H1 (cell line): ENCODE results near the gene ARID5A. TPM values are rescaled to one million over a fixed set of nuclear protein-coding genes. Genes with fewer than 3 reads are reported as not detected.

Source experiments
- CTCF ChIA-PET: fragments of 300-600 bp; sonication (Branson Sonifier 250); formaldehyde crosslinking; loops from one replicate; lab custom pipeline; 2021; ENCODE audit not compliant: partially characterized antibody; lab: Charles Lee
- POLR2A ChIA-PET: fragments of 300-600 bp; sonication (Branson Sonifier 250); formaldehyde crosslinking; loops from one replicate; lab custom pipeline; 2021; ENCODE audit warnings: inconsistent platforms; ENCODE audit not compliant: partially characterized antibody; lab: Charles Lee
- DNase-seq, 2 experiments: peaks; one replicate each; pipeline versions ENCODE4 v3.0.0 to v3.0.0-alpha.2; 2010 to 2022; ENCODE audit warnings: low spot score in 2 of 2, low read depth in 1 of 2, mixed read lengths in 1 of 2
- FAIRE-seq: peaks from 2 replicates; lab custom pipeline; 2011; peaks lifted over from hg19 to GRCh38; lab: Jason Lieb, UNC
- H2AFZ ChIP-seq: 2 replicates; pipeline ENCODE4 v1.8.1; 2012; ENCODE audit warnings: low read length, inconsistent platforms
- H2AK5ac ChIP-seq: 2 replicates; pipeline ENCODE4 v1.6.1; 2013; ENCODE audit warnings: low read depth, low read length
- H2BK120ac ChIP-seq: replicated peaks from 2 replicates; pipeline ENCODE3; 2013; ENCODE audit warnings: low read depth, low read length, inconsistent platforms
- H2BK12ac ChIP-seq: 2 replicates; pipeline ENCODE4 v1.6.1; 2013; ENCODE audit warnings: low read depth, low read length
- H2BK15ac ChIP-seq: 2 replicates; pipeline ENCODE4 v1.6.1; 2013; ENCODE audit warnings: low read length
- H2BK20ac ChIP-seq: 2 replicates; pipeline ENCODE4 v1.6.1; 2013; ENCODE audit warnings: low read length
- H2BK5ac ChIP-seq: 2 replicates; pipeline ENCODE4 v1.6.1; 2013; ENCODE audit warnings: low read depth, low read length
- H3K14ac ChIP-seq: 2 replicates; pipeline ENCODE4 v1.6.1; 2013; ENCODE audit warnings: inconsistent platforms; ENCODE audit not compliant: insufficient read length
- H3K18ac ChIP-seq: 2 replicates; pipeline ENCODE4 v1.6.1; 2013; ENCODE audit warnings: low read length; ENCODE audit errors: extremely low read depth
- H3K23ac ChIP-seq: 2 replicates; pipeline ENCODE4 v1.6.1; 2013; ENCODE audit warnings: inconsistent platforms; ENCODE audit not compliant: insufficient read length
- H3K23me2 ChIP-seq: 2 replicates; pipeline ENCODE4 v1.6.1; 2013; ENCODE audit warnings: low read depth, low read length
- H3K27ac ChIP-seq: 2 replicates; pipeline ENCODE4 v1.6.1; 2011; ENCODE audit warnings: low read depth, low read length, inconsistent platforms
- H3K27me3 ChIP-seq, 4 experiments: replicated peaks in 1 of 4; 1 replicate in 1 of 4; 2 replicates in 3 of 4; pipeline versions ENCODE4 v1.6.1 to v1.8.1; 2011 to 2013; ENCODE audit warnings: low read length in 3 of 4, mild to moderate bottlenecking in 3 of 4, inconsistent platforms in 2 of 4, mixed read lengths in 2 of 4, moderate library complexity in 1 of 4; ENCODE audit not compliant: control insufficient read depth in 3 of 4, insufficient read depth in 3 of 4; ENCODE audit errors: extremely low read depth in 1 of 4
- H3K36me3 ChIP-seq, 4 experiments: 2 replicates each; pipeline versions ENCODE4 v1.6.1 to v1.8.1; 2011 to 2013; ENCODE audit warnings: mild to moderate bottlenecking in 4 of 4, low read length in 3 of 4, moderate library complexity in 2 of 4, control low read depth in 1 of 4, inconsistent platforms in 1 of 4; ENCODE audit not compliant: insufficient read depth in 4 of 4, control insufficient read depth in 2 of 4
- H3K4ac ChIP-seq: replicated peaks from 2 replicates; pipeline ENCODE3; 2013; ENCODE audit warnings: low read length, low read depth, mixed read lengths, inconsistent platforms; ENCODE audit not compliant: insufficient read length
- H3K4me1 ChIP-seq, 4 experiments: replicated peaks in 1 of 4; 1 replicate in 1 of 4; 2 replicates in 3 of 4; pipeline versions ENCODE4 v1.6.1 to v1.8.1; 2011 to 2013; ENCODE audit warnings: low read length in 3 of 4, inconsistent platforms in 2 of 4, mixed read lengths in 1 of 4; ENCODE audit not compliant: insufficient read depth in 4 of 4, control insufficient read depth in 3 of 4
- H3K4me2 ChIP-seq, 2 experiments: 2 replicates each; pipeline versions ENCODE4 v1.6.1 to v1.8.1; 2011 to 2013; ENCODE audit warnings: low read depth in 2 of 2, low read length in 2 of 2, control low read depth in 1 of 2, inconsistent platforms in 1 of 2, mild to moderate bottlenecking in 1 of 2; ENCODE audit not compliant: insufficient read depth in 1 of 2
- H3K4me3 ChIP-seq, 4 experiments: fragments of 200-600, 300-600 bp in 1 of 4; sonication (generic), shearing (Covaris generic), sonication (Bioruptor Twin) in 1 of 4; 2 replicates each; pipeline versions ENCODE4 v1.5.1 to v1.8.1; 2011 to 2016; ENCODE audit warnings: low read length in 4 of 4, low read depth in 3 of 4, control low read depth in 2 of 4, inconsistent platforms in 2 of 4, mild to moderate bottlenecking in 2 of 4, mixed read lengths in 1 of 4, moderate library complexity in 1 of 4; ENCODE audit not compliant: insufficient read depth in 2 of 4; ENCODE audit errors: extremely low read depth in 1 of 4
- H3K56ac ChIP-seq: replicated peaks from 2 replicates; pipeline ENCODE3; 2013; ENCODE audit warnings: low read depth, mild to moderate bottlenecking, mixed read lengths, low read length, inconsistent platforms; ENCODE audit not compliant: insufficient read length
- H3K79me1 ChIP-seq: 2 replicates; pipeline ENCODE4 v1.6.1; 2013; ENCODE audit warnings: low read depth, low read length, control low read depth
- H3K79me2 ChIP-seq, 2 experiments: 2 replicates each; pipeline versions ENCODE4 v1.6.1 to v1.8.1; 2012 to 2013; ENCODE audit warnings: low read length in 2 of 2, mild to moderate bottlenecking in 2 of 2, inconsistent platforms in 1 of 2; ENCODE audit not compliant: insufficient read depth in 2 of 2, control insufficient read depth in 1 of 2
- H3K9ac ChIP-seq, 4 experiments: replicated peaks in 1 of 4; 1 replicate in 1 of 4; 2 replicates in 3 of 4; pipeline versions ENCODE4 v1.6.1 to v1.8.1; 2011 to 2013; ENCODE audit warnings: low read depth in 3 of 4, low read length in 3 of 4, control low read depth in 2 of 4, mild to moderate bottlenecking in 2 of 4, moderate library complexity in 2 of 4, inconsistent platforms in 1 of 4; ENCODE audit errors: extremely low read depth in 1 of 4
- H3K9me3 ChIP-seq, 2 experiments: 2 replicates each; pipeline versions ENCODE4 v1.6.1 to v1.8.1; 2012 to 2013; ENCODE audit warnings: mild to moderate bottlenecking in 2 of 2, moderate library complexity in 2 of 2, control low read depth in 1 of 2, inconsistent platforms in 1 of 2, low read depth in 1 of 2, low read length in 1 of 2, mixed read lengths in 1 of 2; ENCODE audit not compliant: insufficient read depth in 2 of 2
- H4K20me1 ChIP-seq, 2 experiments: replicated peaks in 1 of 2; 2 replicates each; pipeline versions ENCODE3 to v1.8.1; 2011 to 2013; ENCODE audit warnings: inconsistent platforms in 2 of 2, low read length in 2 of 2, mild to moderate bottlenecking in 1 of 2; ENCODE audit not compliant: insufficient read depth in 2 of 2, control insufficient read depth in 1 of 2
- H4K5ac ChIP-seq: 2 replicates; pipeline ENCODE4 v1.6.1; 2013; ENCODE audit warnings: low read length, low read depth, mixed read lengths, inconsistent platforms; ENCODE audit not compliant: insufficient read length
- H4K8ac ChIP-seq: 2 replicates; pipeline ENCODE4 v1.8.0; 2013; ENCODE audit warnings: mild to moderate bottlenecking, moderate library complexity, low read length, inconsistent platforms; ENCODE audit not compliant: insufficient read depth; ENCODE audit errors: extremely low read depth
- H4K91ac ChIP-seq: replicated peaks from 2 replicates; pipeline ENCODE3; 2013; ENCODE audit warnings: low read length, mixed read lengths, inconsistent platforms; ENCODE audit not compliant: insufficient read length
- BCL11A ChIP-seq, 2 experiments: IDR thresholded peaks; one replicate each; pipeline ENCODE4 v1.6.1; 2011; ENCODE audit warnings: low read depth in 2 of 2, low read length in 2 of 2, mild to moderate bottlenecking in 2 of 2
- CBX5 ChIP-seq: fragments of 300-800, 300-1000 bp; sonication (generic); IDR thresholded peaks from 2 replicates; pipeline ENCODE4 v1.7.1; 2016; ENCODE audit warnings: antibody characterized with exemption, low read length, low read depth
- PHF8 ChIP-seq: fragments of 200-600 bp; sonication (generic); conservative IDR thresholded peaks from 2 replicates; pipeline ENCODE4 v1.7.1; 2012; ENCODE audit warnings: low read depth, mild to moderate bottlenecking, inconsistent platforms, low read length, moderate library complexity
- TAF1 ChIP-seq: IDR thresholded peaks from 2 replicates; pipeline ENCODE4 v1.6.1; 2011; ENCODE audit warnings: mild to moderate bottlenecking, low read depth, low read length
- WGBS, 2 experiments: shearing (Covaris generic) in 1 of 2; methylation state at CpG; one replicate each; pipeline versions ENCODE4 v1.1.6 to v1.1.7; 2013 to 2015; ENCODE audit warnings: low lambda C conversion rate in 2 of 2, mixed read lengths in 2 of 2, inconsistent platforms in 1 of 2, low coverage in 1 of 2, missing lambda C conversion rate in 1 of 2; ENCODE audit not compliant: insufficient replicate concordance in 2 of 2, insufficient coverage in 1 of 2, insufficient read length in 1 of 2; ENCODE audit errors: extremely low coverage in 1 of 2, missing lambda C conversion rate in 1 of 2; 5-methylcytosine and 5-hydroxymethylcytosine counted together
- polyA plus RNA-seq, 7 experiments: library from polyadenylated mRNA; depleted of rRNA in 3 of 7; stranded (reverse) in 5 of 7; unstranded in 2 of 7; fragments of >200 nt in 5 of 7; fragments of 200-250 nt in 2 of 7; gene quantifications; 1 replicate in 5 of 7; 2 replicates in 1 of 7; 4 replicates in 1 of 7; pipeline versions ENCODE4 v1.2.1 to v1.2.3, GENCODE V29; 2011 to 2013; ENCODE audit warnings: missing spikeins in 2 of 7, mixed read lengths in 2 of 7
- total RNA-seq: library from RNA; stranded (reverse); fragmentation: NEBNext Ultra II Directional; extraction: Animal tissue kit (Norgen Biotek cat#: 25700); gene quantifications from 2 replicates; pipeline ENCODE4 v1.2.1, GENCODE V29; 2021
- TF ChIP-seq, protein P1 (sequence below): IDR thresholded peaks from 2 replicates; pipeline ENCODE4 v1.6.1; 2012; ENCODE audit warnings: low read length, inconsistent platforms
- TF ChIP-seq, protein P2 (sequence below): IDR thresholded peaks from 2 replicates; pipeline ENCODE4 v1.6.1; 2011; ENCODE audit warnings: low read depth, mild to moderate bottlenecking, low read length; ENCODE audit not compliant: insufficient read depth

ARID5A gene
- total and polyA plus RNA-seq, 2 of the 8 experiments (the other 6 are each of a cell fraction or from before 2014, with no cell fraction given), result 3.3 to 5.3 TPM

DNA sequence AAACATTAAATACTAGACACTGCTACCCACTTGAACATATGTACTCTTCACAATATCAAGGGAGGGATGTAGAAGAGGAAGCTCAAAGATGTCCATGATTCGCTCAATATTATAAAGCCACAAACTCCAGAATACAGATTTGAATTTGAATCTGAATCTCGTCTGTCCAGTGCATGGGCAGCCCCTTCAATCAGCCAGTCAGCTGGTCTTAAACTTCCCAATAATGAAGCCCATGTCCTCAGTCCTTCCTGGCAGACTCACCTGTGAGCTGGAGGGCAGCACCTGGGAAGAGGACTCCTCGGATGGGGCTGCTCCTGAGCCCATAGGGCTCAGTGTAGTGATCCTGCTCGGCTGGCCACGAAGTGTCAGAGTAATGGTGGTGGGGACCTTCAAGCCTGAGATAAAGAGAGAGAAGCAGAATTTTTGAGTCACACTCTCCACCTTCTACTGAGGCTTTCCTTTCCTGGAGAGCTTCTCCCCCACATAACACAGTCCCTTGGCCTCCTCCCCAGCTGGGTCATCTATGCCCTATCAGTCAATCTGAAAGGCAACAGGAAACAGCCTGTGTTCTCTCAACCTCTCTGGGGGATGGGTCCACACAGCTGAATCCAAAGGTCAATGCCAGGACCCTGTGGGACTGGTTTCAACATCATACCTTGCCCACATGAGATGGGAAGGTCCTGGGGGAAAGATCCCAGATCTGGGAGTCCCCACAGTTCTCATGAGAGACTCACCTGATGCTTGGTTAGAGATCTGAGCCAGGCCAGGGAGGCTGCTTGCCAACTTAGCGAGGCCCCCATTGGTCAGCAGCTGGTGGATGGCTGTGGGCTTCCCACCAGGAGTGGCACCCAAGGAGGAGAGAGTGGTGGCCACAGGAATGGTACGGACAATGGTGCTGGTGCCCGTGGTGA is 65.1 kb downstream of the ARID5A start:
- Histone ChIP-seq H3K36me3 (peaks cover 14 to 84% (median 55%) of the 10 kb centered on the region in 4 experiments; a peak in 7 of 8 replicates), H3K4ac (no peak overlapping the region), H3K14ac (no peak overlapping the region), H3K4me1 (no peaks in the 10 kb centered on the region; a peak in 1 of 7 replicates), H3K9ac (no peak overlapping the region), H4K5ac (no peak overlapping the region), H2BK20ac (no peak overlapping the region), H2BK5ac (no peak overlapping the region), H3K56ac (no peak overlapping the region), H3K79me2 (no peaks in the 10 kb centered on the region), H3K23ac (no peak overlapping the region), H3K18ac (no peak overlapping the region), H4K20me1 (peaks cover 2% of the 10 kb centered on the region in 2 experiments), H4K91ac (no peak overlapping the region), H2AFZ (no peak overlapping the region), H3K27ac (no peak overlapping the region), H3K4me3 (no peak overlapping the region), H3K23me2 (no peaks in the 10 kb centered on the region), H2BK15ac (no peak overlapping the region), H2BK120ac (no peak overlapping the region), H3K4me2 (no peak overlapping the region), H3K79me1 (no peaks in the 10 kb centered on the region), H3K9me3 (no peaks in the 10 kb centered on the region), H3K27me3 (no peaks in the 10 kb centered on the region), H2AK5ac (no peak overlapping the region), H2BK12ac (no peak overlapping the region), H4K8ac (no peak overlapping the region; the same call in 1 of the 2 replicates)
- FAIRE-seq (no peak), DNase-seq (no peak)
- CTCF ChIA-PET, result interaction anchor here (1.0 to 1.4 kb wide), 7 partner anchors 8 to 199 kb away, joined by 3 to 4 read pairs (median 3); no protein-coding TSS in a partner anchor
- POLR2A ChIA-PET, result interaction anchor here (0.6 to 1.0 kb wide), 2 partner anchors 19 to 265 kb away, joined by 3 to 4 read pairs; no protein-coding TSS in a partner anchor
- WGBS, 2 experiments, result 91% methylated on average over 8 of the region's 8 CpGs; no CpG with 5 or more reads in 1 of the 2 experiments
- TF ChIP-seq BCL11A (IDR thresholded peaks at IDR 0.05; ENCODE audit: low read depth in 2 of 2, low read length in 2 of 2) (no peak), CBX5 (no peak), PHF8 (no peak), TAF1 (no peak)
- TF ChIP-seq, protein P1, sequence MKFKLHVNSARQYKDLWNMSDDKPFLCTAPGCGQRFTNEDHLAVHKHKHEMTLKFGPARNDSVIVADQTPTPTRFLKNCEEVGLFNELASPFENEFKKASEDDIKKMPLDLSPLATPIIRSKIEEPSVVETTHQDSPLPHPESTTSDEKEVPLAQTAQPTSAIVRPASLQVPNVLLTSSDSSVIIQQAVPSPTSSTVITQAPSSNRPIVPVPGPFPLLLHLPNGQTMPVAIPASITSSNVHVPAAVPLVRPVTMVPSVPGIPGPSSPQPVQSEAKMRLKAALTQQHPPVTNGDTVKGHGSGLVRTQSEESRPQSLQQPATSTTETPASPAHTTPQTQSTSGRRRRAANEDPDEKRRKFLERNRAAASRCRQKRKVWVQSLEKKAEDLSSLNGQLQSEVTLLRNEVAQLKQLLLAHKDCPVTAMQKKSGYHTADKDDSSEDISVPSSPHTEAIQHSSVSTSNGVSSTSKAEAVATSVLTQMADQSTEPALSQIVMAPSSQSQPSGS, result no peak
- TF ChIP-seq, protein P2, sequence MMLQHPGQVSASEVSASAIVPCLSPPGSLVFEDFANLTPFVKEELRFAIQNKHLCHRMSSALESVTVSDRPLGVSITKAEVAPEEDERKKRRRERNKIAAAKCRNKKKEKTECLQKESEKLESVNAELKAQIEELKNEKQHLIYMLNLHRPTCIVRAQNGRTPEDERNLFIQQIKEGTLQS, result no peak
